ENCODE results near the gene USP49. TPM values are rescaled to one million over a fixed set of nuclear protein-coding genes. Genes with fewer than 3 reads are reported as not detected.

Gene USP49
- total and polyA plus RNA-seq, 2 of the 4 experiments (the other 2 are of a cell fraction) = 1.4 to 2.1 TPM

DNA sequence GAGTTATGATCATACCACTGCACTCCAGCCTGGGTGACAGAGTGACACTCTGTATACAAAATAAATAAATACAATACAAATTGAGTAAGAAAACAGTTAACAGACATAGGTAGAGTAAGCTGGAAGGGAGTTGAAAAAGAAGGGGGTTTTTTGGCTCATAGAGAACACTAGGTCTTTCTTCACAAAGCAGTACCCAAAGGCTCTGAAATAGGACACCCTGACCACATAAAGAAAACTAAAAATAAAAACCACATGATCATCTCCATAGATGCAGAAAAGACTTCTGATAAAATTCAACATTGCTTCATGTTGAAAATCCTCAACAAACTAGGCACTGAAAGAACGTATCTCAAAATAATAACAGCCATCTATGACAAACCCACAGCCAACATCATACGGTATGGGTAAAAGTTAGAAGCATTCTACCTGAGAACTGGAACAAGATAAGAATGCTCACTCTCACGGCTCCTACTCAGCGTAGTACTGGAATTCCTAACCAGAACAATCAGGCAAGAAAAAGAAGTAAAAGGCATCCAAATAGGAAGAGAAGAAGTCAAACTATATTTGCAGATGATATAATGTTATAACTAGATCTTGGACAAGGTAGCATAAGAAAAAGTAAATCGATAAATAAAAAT lies 59.0 kb downstream of the USP49 start:
- no peak overlapping the region for H4K91ac ChIP-seq (ENCODE audit: insufficient read depth, low read depth, low read length)
- BruUV-seq (replicated peaks) = no TSS peak
- H3K4me2 ChIP-seq (ENCODE audit: low read depth, low read length) = no peak overlapping the region
- H4K8ac ChIP-seq (ENCODE audit: low read depth in 2 of 2, low read length in 2 of 2) = no peak overlapping the region
- no peak overlapping the region for H3K14ac ChIP-seq (replicated peaks; ENCODE audit: low read depth, low read length)
- no peaks in the 10 kb centered on the region; the same call in 1 of the 2 replicates for H3K4me1 ChIP-seq (ENCODE audit: control insufficient read depth, insufficient read depth, low read length)
- H2AFZ ChIP-seq (replicated peaks; ENCODE audit: low read length, poor library complexity) = no peak overlapping the region
- no peaks in the 10 kb centered on the region; the same call in 1 of the 2 replicates for H3K9me1 ChIP-seq (ENCODE audit: insufficient read depth, low read length)
- ATAC-seq (ENCODE audit: low read depth) (no peak; the same call in 1 of the 2 replicates), DNase-seq (peak; percentile 41)
- H3K79me1 ChIP-seq (ENCODE audit: low read depth in 1 of 2, low read length in 2 of 2) = peaks cover 0 to 5% of the 10 kb centered on the region in 2 experiments; a peak in 3 of 4 replicates
- H3K4ac ChIP-seq (ENCODE audit: low read depth, low read length) = no peak overlapping the region
- intact Hi-C loops (cut with micrococcal nuclease) (no loop called here), in situ Hi-C loops (cut with MboI; ENCODE audit: low sequenced_read_pairs) (no loop called here), dilution Hi-C loops (cut with HindIII; ENCODE audit: low sequenced_read_pairs, unreplicated experiment) (no loop called here)
- no peak overlapping the region for H3K56ac ChIP-seq (ENCODE audit: extremely low read depth, insufficient read depth, low read length)
- no peak overlapping the region for H3K23ac ChIP-seq (ENCODE audit: low read depth, low read length)
- POLR2A ChIA-PET (ENCODE audit: unreplicated experiment) = no interaction called here
- no peak overlapping the region for H3K18ac ChIP-seq (ENCODE audit: low read depth, low read length)
- H4K20me1 ChIP-seq (ENCODE audit: insufficient read depth, low read length) = no peaks in the 10 kb centered on the region
- CTCF ChIA-PET = no interaction called here
- H3K4me3 ChIP-seq (ENCODE audit: insufficient read depth, low read depth, low read length) = no peak overlapping the region
- TF ChIP-seq, protein P1, sequence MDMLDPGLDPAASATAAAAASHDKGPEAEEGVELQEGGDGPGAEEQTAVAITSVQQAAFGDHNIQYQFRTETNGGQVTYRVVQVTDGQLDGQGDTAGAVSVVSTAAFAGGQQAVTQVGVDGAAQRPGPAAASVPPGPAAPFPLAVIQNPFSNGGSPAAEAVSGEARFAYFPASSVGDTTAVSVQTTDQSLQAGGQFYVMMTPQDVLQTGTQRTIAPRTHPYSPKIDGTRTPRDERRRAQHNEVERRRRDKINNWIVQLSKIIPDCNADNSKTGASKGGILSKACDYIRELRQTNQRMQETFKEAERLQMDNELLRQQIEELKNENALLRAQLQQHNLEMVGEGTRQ (IDR thresholded peaks at IDR 0.05; ENCODE audit: low read depth, low read length) = no peak
- no peak for TF ChIP-seq BHLHE40 (IDR thresholded peaks at IDR 0.05; ENCODE audit: low read depth, low read length)
- no peak for TF ChIP-seq CEBPB (IDR thresholded peaks at IDR 0.05; ENCODE audit: low read depth, low read length)
- TF ChIP-seq MAZ (IDR thresholded peaks at IDR 0.05; ENCODE audit: borderline replicate concordance, low read depth, low read length) = no peak
- TF ChIP-seq CHD1 (IDR thresholded peaks at IDR 0.05; ENCODE audit: low read depth, low read length) = no peak
- no peak for TF ChIP-seq FOS (IDR thresholded peaks at IDR 0.05; ENCODE audit: low read depth, low read length)
- TF ChIP-seq, protein P2, sequence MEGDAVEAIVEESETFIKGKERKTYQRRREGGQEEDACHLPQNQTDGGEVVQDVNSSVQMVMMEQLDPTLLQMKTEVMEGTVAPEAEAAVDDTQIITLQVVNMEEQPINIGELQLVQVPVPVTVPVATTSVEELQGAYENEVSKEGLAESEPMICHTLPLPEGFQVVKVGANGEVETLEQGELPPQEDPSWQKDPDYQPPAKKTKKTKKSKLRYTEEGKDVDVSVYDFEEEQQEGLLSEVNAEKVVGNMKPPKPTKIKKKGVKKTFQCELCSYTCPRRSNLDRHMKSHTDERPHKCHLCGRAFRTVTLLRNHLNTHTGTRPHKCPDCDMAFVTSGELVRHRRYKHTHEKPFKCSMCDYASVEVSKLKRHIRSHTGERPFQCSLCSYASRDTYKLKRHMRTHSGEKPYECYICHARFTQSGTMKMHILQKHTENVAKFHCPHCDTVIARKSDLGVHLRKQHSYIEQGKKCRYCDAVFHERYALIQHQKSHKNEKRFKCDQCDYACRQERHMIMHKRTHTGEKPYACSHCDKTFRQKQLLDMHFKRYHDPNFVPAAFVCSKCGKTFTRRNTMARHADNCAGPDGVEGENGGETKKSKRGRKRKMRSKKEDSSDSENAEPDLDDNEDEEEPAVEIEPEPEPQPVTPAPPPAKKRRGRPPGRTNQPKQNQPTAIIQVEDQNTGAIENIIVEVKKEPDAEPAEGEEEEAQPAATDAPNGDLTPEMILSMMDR (conservative IDR thresholded peaks at IDR 0.05; ENCODE audit: low read depth, low read length) = no peak
- TF ChIP-seq, protein P3, sequence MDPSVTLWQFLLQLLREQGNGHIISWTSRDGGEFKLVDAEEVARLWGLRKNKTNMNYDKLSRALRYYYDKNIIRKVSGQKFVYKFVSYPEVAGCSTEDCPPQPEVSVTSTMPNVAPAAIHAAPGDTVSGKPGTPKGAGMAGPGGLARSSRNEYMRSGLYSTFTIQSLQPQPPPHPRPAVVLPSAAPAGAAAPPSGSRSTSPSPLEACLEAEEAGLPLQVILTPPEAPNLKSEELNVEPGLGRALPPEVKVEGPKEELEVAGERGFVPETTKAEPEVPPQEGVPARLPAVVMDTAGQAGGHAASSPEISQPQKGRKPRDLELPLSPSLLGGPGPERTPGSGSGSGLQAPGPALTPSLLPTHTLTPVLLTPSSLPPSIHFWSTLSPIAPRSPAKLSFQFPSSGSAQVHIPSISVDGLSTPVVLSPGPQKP (IDR thresholded peaks at IDR 0.05; ENCODE audit: borderline replicate concordance, low read depth, low read length) = no peak
- TF ChIP-seq RFX5 (IDR thresholded peaks at IDR 0.05; ENCODE audit: low read depth, low read length) = no peak
- no peak for TF ChIP-seq MXI1 (IDR thresholded peaks at IDR 0.05; ENCODE audit: borderline replicate concordance, low read depth, low read length)
- H2BK5ac ChIP-seq (ENCODE audit: low read depth, low read length, poor library complexity, severe bottlenecking) = no peak overlapping the region
- H2AK9ac ChIP-seq (replicated peaks; ENCODE audit: low read depth, low read length, poor library complexity) = no peak overlapping the region
- H4K5ac ChIP-seq (ENCODE audit: low read depth, low read length) = no peak overlapping the region
- no peak overlapping the region for H2AK5ac ChIP-seq (ENCODE audit: low read depth, low read length)
- no peaks in the 10 kb centered on the region for H3K27me3 ChIP-seq (ENCODE audit: control insufficient read depth, insufficient read depth, low read length)
- H3K36me3 ChIP-seq (ENCODE audit: control insufficient read depth, insufficient read depth, low read length) = no peaks in the 10 kb centered on the region
- WGBS, 2 experiments (ENCODE audit: extremely low coverage in 2 of 2, insufficient read length in 1 of 2) = no CpG with 5 or more reads among the region's 5 CpGs
- no peaks in the 10 kb centered on the region for H3K9me3 ChIP-seq (ENCODE audit: control insufficient read depth, insufficient read depth, low read length)
- H3K9ac ChIP-seq (ENCODE audit: low read depth, low read length) = no peak overlapping the region
- no peak overlapping the region for H2BK15ac ChIP-seq (ENCODE audit: low read depth, low read length)
- no peak overlapping the region for H2BK120ac ChIP-seq (ENCODE audit: low read depth, low read length)
- no peak overlapping the region for H3K27ac ChIP-seq (ENCODE audit: insufficient read depth, low read length)
- no peak overlapping the region for H2BK20ac ChIP-seq (ENCODE audit: low read depth, low read length)

Data from IMR-90 (cell line).